H1 (cell line): ENCODE measurements around the gene FBXL12. TPM values are rescaled to one million over a fixed set of nuclear protein-coding genes. Genes with fewer than 3 reads are reported as not detected.

Experiments
- CTCF ChIA-PET: fragments of 300-600 bp; sonication (Branson Sonifier 250); formaldehyde crosslinking; loops from one replicate; lab custom pipeline; 2021; ENCODE audit not compliant: partially characterized antibody; lab: Charles Lee
- POLR2A ChIA-PET: fragments of 300-600 bp; sonication (Branson Sonifier 250); formaldehyde crosslinking; loops from one replicate; lab custom pipeline; 2021; ENCODE audit warnings: inconsistent platforms; ENCODE audit not compliant: partially characterized antibody; lab: Charles Lee
- DNase-seq, 2 experiments: peaks; one replicate each; pipeline versions ENCODE4 v3.0.0 to v3.0.0-alpha.2; 2010 to 2022; ENCODE audit warnings: low spot score in 2 of 2, low read depth in 1 of 2, mixed read lengths in 1 of 2
- FAIRE-seq: peaks from 2 replicates; lab custom pipeline; 2011; peaks lifted over from hg19 to GRCh38; lab: Jason Lieb, UNC
- H2AFZ ChIP-seq: 2 replicates; pipeline ENCODE4 v1.8.1; 2012; ENCODE audit warnings: low read length, inconsistent platforms
- H2AK5ac ChIP-seq: 2 replicates; pipeline ENCODE4 v1.6.1; 2013; ENCODE audit warnings: low read depth, low read length
- H2BK120ac ChIP-seq: replicated peaks from 2 replicates; pipeline ENCODE3; 2013; ENCODE audit warnings: low read depth, low read length, inconsistent platforms
- H2BK12ac ChIP-seq: 2 replicates; pipeline ENCODE4 v1.6.1; 2013; ENCODE audit warnings: low read depth, low read length
- H2BK15ac ChIP-seq: 2 replicates; pipeline ENCODE4 v1.6.1; 2013; ENCODE audit warnings: low read length
- H2BK20ac ChIP-seq: 2 replicates; pipeline ENCODE4 v1.6.1; 2013; ENCODE audit warnings: low read length
- H2BK5ac ChIP-seq: 2 replicates; pipeline ENCODE4 v1.6.1; 2013; ENCODE audit warnings: low read depth, low read length
- H3K14ac ChIP-seq: 2 replicates; pipeline ENCODE4 v1.6.1; 2013; ENCODE audit warnings: inconsistent platforms; ENCODE audit not compliant: insufficient read length
- H3K18ac ChIP-seq: 2 replicates; pipeline ENCODE4 v1.6.1; 2013; ENCODE audit warnings: low read length; ENCODE audit errors: extremely low read depth
- H3K23ac ChIP-seq: 2 replicates; pipeline ENCODE4 v1.6.1; 2013; ENCODE audit warnings: inconsistent platforms; ENCODE audit not compliant: insufficient read length
- H3K23me2 ChIP-seq: 2 replicates; pipeline ENCODE4 v1.6.1; 2013; ENCODE audit warnings: low read depth, low read length
- H3K27ac ChIP-seq: 2 replicates; pipeline ENCODE4 v1.6.1; 2011; ENCODE audit warnings: low read depth, low read length, inconsistent platforms
- H3K27me3 ChIP-seq, 4 experiments: replicated peaks in 1 of 4; 1 replicate in 1 of 4; 2 replicates in 3 of 4; pipeline versions ENCODE4 v1.6.1 to v1.8.1; 2011 to 2013; ENCODE audit warnings: low read length in 3 of 4, mild to moderate bottlenecking in 3 of 4, inconsistent platforms in 2 of 4, mixed read lengths in 2 of 4, moderate library complexity in 1 of 4; ENCODE audit not compliant: control insufficient read depth in 3 of 4, insufficient read depth in 3 of 4; ENCODE audit errors: extremely low read depth in 1 of 4
- H3K36me3 ChIP-seq, 4 experiments: 2 replicates each; pipeline versions ENCODE4 v1.6.1 to v1.8.1; 2011 to 2013; ENCODE audit warnings: mild to moderate bottlenecking in 4 of 4, low read length in 3 of 4, moderate library complexity in 2 of 4, control low read depth in 1 of 4, inconsistent platforms in 1 of 4; ENCODE audit not compliant: insufficient read depth in 4 of 4, control insufficient read depth in 2 of 4
- H3K4ac ChIP-seq: replicated peaks from 2 replicates; pipeline ENCODE3; 2013; ENCODE audit warnings: low read length, low read depth, mixed read lengths, inconsistent platforms; ENCODE audit not compliant: insufficient read length
- H3K4me1 ChIP-seq, 4 experiments: replicated peaks in 1 of 4; 1 replicate in 1 of 4; 2 replicates in 3 of 4; pipeline versions ENCODE4 v1.6.1 to v1.8.1; 2011 to 2013; ENCODE audit warnings: low read length in 3 of 4, inconsistent platforms in 2 of 4, mixed read lengths in 1 of 4; ENCODE audit not compliant: insufficient read depth in 4 of 4, control insufficient read depth in 3 of 4
- H3K4me2 ChIP-seq, 2 experiments: 2 replicates each; pipeline versions ENCODE4 v1.6.1 to v1.8.1; 2011 to 2013; ENCODE audit warnings: low read depth in 2 of 2, low read length in 2 of 2, control low read depth in 1 of 2, inconsistent platforms in 1 of 2, mild to moderate bottlenecking in 1 of 2; ENCODE audit not compliant: insufficient read depth in 1 of 2
- H3K4me3 ChIP-seq, 4 experiments: fragments of 200-600, 300-600 bp in 1 of 4; sonication (generic), shearing (Covaris generic), sonication (Bioruptor Twin) in 1 of 4; 2 replicates each; pipeline versions ENCODE4 v1.5.1 to v1.8.1; 2011 to 2016; ENCODE audit warnings: low read length in 4 of 4, low read depth in 3 of 4, control low read depth in 2 of 4, inconsistent platforms in 2 of 4, mild to moderate bottlenecking in 2 of 4, mixed read lengths in 1 of 4, moderate library complexity in 1 of 4; ENCODE audit not compliant: insufficient read depth in 2 of 4; ENCODE audit errors: extremely low read depth in 1 of 4
- H3K56ac ChIP-seq: replicated peaks from 2 replicates; pipeline ENCODE3; 2013; ENCODE audit warnings: low read depth, mild to moderate bottlenecking, mixed read lengths, low read length, inconsistent platforms; ENCODE audit not compliant: insufficient read length
- H3K79me1 ChIP-seq: 2 replicates; pipeline ENCODE4 v1.6.1; 2013; ENCODE audit warnings: low read depth, low read length, control low read depth
- H3K79me2 ChIP-seq, 2 experiments: 2 replicates each; pipeline versions ENCODE4 v1.6.1 to v1.8.1; 2012 to 2013; ENCODE audit warnings: low read length in 2 of 2, mild to moderate bottlenecking in 2 of 2, inconsistent platforms in 1 of 2; ENCODE audit not compliant: insufficient read depth in 2 of 2, control insufficient read depth in 1 of 2
- H3K9ac ChIP-seq, 4 experiments: replicated peaks in 1 of 4; 1 replicate in 1 of 4; 2 replicates in 3 of 4; pipeline versions ENCODE4 v1.6.1 to v1.8.1; 2011 to 2013; ENCODE audit warnings: low read depth in 3 of 4, low read length in 3 of 4, control low read depth in 2 of 4, mild to moderate bottlenecking in 2 of 4, moderate library complexity in 2 of 4, inconsistent platforms in 1 of 4; ENCODE audit errors: extremely low read depth in 1 of 4
- H3K9me3 ChIP-seq, 2 experiments: 2 replicates each; pipeline versions ENCODE4 v1.6.1 to v1.8.1; 2012 to 2013; ENCODE audit warnings: mild to moderate bottlenecking in 2 of 2, moderate library complexity in 2 of 2, control low read depth in 1 of 2, inconsistent platforms in 1 of 2, low read depth in 1 of 2, low read length in 1 of 2, mixed read lengths in 1 of 2; ENCODE audit not compliant: insufficient read depth in 2 of 2
- H4K20me1 ChIP-seq, 2 experiments: replicated peaks in 1 of 2; 2 replicates each; pipeline versions ENCODE3 to v1.8.1; 2011 to 2013; ENCODE audit warnings: inconsistent platforms in 2 of 2, low read length in 2 of 2, mild to moderate bottlenecking in 1 of 2; ENCODE audit not compliant: insufficient read depth in 2 of 2, control insufficient read depth in 1 of 2
- H4K5ac ChIP-seq: 2 replicates; pipeline ENCODE4 v1.6.1; 2013; ENCODE audit warnings: low read length, low read depth, mixed read lengths, inconsistent platforms; ENCODE audit not compliant: insufficient read length
- H4K8ac ChIP-seq: 2 replicates; pipeline ENCODE4 v1.8.0; 2013; ENCODE audit warnings: mild to moderate bottlenecking, moderate library complexity, low read length, inconsistent platforms; ENCODE audit not compliant: insufficient read depth; ENCODE audit errors: extremely low read depth
- H4K91ac ChIP-seq: replicated peaks from 2 replicates; pipeline ENCODE3; 2013; ENCODE audit warnings: low read length, mixed read lengths, inconsistent platforms; ENCODE audit not compliant: insufficient read length
- CHD2 ChIP-seq: IDR thresholded peaks from 2 replicates; pipeline ENCODE4 v1.6.1; 2012; ENCODE audit warnings: low read length, improper control_type of control experiment
- GABPA ChIP-seq: IDR thresholded peaks from 2 replicates; pipeline ENCODE4 v1.6.1; 2011; ENCODE audit warnings: mild to moderate bottlenecking, low read length, moderate library complexity, borderline replicate concordance; ENCODE audit not compliant: insufficient read depth
- KDM5A ChIP-seq: fragments of 200-600 bp; IDR thresholded peaks from 2 replicates; pipeline ENCODE4 v1.7.1; 2012; ENCODE audit warnings: mild to moderate bottlenecking, low read length, inconsistent platforms, mixed read lengths
- NRF1 ChIP-seq: IDR thresholded peaks from 2 replicates; pipeline ENCODE4 v1.6.1; 2011; ENCODE audit warnings: mild to moderate bottlenecking, low read depth, low read length, improper control_type of control experiment
- POLR2AphosphoS5 ChIP-seq: IDR thresholded peaks from 2 replicates; pipeline ENCODE4 v1.6.1; 2011; ENCODE audit warnings: low read depth, low read length
- SAP30 ChIP-seq: fragments of 300-600 bp; sonication (generic); IDR thresholded peaks from 2 replicates; pipeline ENCODE4 v1.7.1; 2012; ENCODE audit warnings: low read length, moderate library complexity, mild to moderate bottlenecking, inconsistent platforms; ENCODE audit not compliant: insufficient read depth, insufficient replicate concordance
- SIX5 ChIP-seq: IDR thresholded peaks from 2 replicates; pipeline ENCODE4 v1.6.1; 2011; ENCODE audit warnings: mild to moderate bottlenecking, low read depth, low read length
- TEAD4 ChIP-seq: IDR thresholded peaks from 2 replicates; pipeline ENCODE4 v1.6.1; 2012; ENCODE audit warnings: low read depth, low read length, inconsistent platforms, mixed read lengths
- WGBS, 2 experiments: shearing (Covaris generic) in 1 of 2; methylation state at CpG; one replicate each; pipeline versions ENCODE4 v1.1.6 to v1.1.7; 2013 to 2015; ENCODE audit warnings: low lambda C conversion rate in 2 of 2, mixed read lengths in 2 of 2, inconsistent platforms in 1 of 2, low coverage in 1 of 2, missing lambda C conversion rate in 1 of 2; ENCODE audit not compliant: insufficient replicate concordance in 2 of 2, insufficient coverage in 1 of 2, insufficient read length in 1 of 2; ENCODE audit errors: extremely low coverage in 1 of 2, missing lambda C conversion rate in 1 of 2; 5-methylcytosine and 5-hydroxymethylcytosine counted together
- long read RNA-seq, 2 experiments: library from RNA in 1 of 2; library from capped mRNA in 1 of 2; stranded (forward); transcript quantifications; one replicate each; pipeline ENCODE4 v2.0.0, GENCODE V29; 2021; ENCODE audit warnings: inconsistent platforms in 1 of 2
- polyA minus RNA-seq, 3 experiments: library from RNA; depleted of rRNA, polyadenylated mRNA; stranded (reverse); fragments of >200 nt; gene quantifications; 1 replicate in 2 of 3; 2 replicates in 1 of 3; pipeline ENCODE4 v1.2.3, GENCODE V29; 2011
- polyA plus RNA-seq, 7 experiments: library from polyadenylated mRNA; depleted of rRNA in 3 of 7; stranded (reverse) in 5 of 7; unstranded in 2 of 7; fragments of >200 nt in 5 of 7; fragments of 200-250 nt in 2 of 7; gene quantifications; 1 replicate in 5 of 7; 2 replicates in 1 of 7; 4 replicates in 1 of 7; pipeline versions ENCODE4 v1.2.1 to v1.2.3, GENCODE V29; 2011 to 2013; ENCODE audit warnings: missing spikeins in 2 of 7, mixed read lengths in 2 of 7
- total RNA-seq: library from RNA; stranded (reverse); fragmentation: NEBNext Ultra II Directional; extraction: Animal tissue kit (Norgen Biotek cat#: 25700); gene quantifications from 2 replicates; pipeline ENCODE4 v1.2.1, GENCODE V29; 2021

Gene FBXL12
- total RNA-seq (24.6 and 26.7 TPM in 2 replicates), polyA plus RNA-seq (2011; rRNA removed) (62.3 and 89.1 TPM in 2 replicates), polyA minus RNA-seq (2011; rRNA and poly(A)+ RNA removed) (11.2 and 13.5 TPM in 2 replicates)
- polyA plus RNA-seq (2011; cell fraction: cytosol; rRNA removed) = 56.8 TPM
- 59.7 TPM for polyA plus RNA-seq (2011; cell fraction: nucleus; rRNA removed)
- 24.8 to 33.5 TPM (median 30.6 TPM) in 4 replicates for polyA plus RNA-seq (2012, experiment 1 of 2)
- 29.7 TPM for polyA plus RNA-seq (2012, experiment 2 of 2)
- polyA plus RNA-seq (2013, experiment 1 of 2) = 25.9 TPM
- polyA plus RNA-seq (2013, experiment 2 of 2) = 25.4 TPM
- 12.6 TPM for polyA minus RNA-seq (2011; cell fraction: cytosol; rRNA and poly(A)+ RNA removed)
- 20.7 TPM for polyA minus RNA-seq (2011; cell fraction: nucleus; rRNA and poly(A)+ RNA removed)
- long read RNA-seq, experiment 1, transcript FBXL12-201 (3 exons, 1,852 nt) = major isoform, 14 of 28 reads
- long read RNA-seq, experiment 1, partial matches to known transcripts = 0 of 28 reads
- long read RNA-seq, experiment 1, other reads (novel, unspliced or antisense) = 6 of 28 reads
- long read RNA-seq, experiment 2, transcript FBXL12-201 (3 exons, 1,852 nt) = major isoform, 20 of 32 reads
- long read RNA-seq, experiment 2, partial matches to known transcripts = 0 of 32 reads
- long read RNA-seq, experiment 2, other reads (novel, unspliced or antisense) = 5 of 32 reads

- Histone ChIP-seq H3K79me2 (peaks cover 0 to 33% of the 10 kb centered on the region in 2 experiments; a peak in 2 of 4 replicates), H3K79me1 (peaks cover 3% of the 10 kb centered on the region; the same call in 1 of the 2 replicates), H2BK12ac (0 out of 2 replicates have a peak within 1 kb of the TSS, but pooled peaks have one; percentile 90), H3K9me3 (0 out of 4 replicates have a peak, but pooled peaks cover 2 to 5% of the 10 kb centered on the region in 2 experiments), H3K4ac (peak within 1 kb of the TSS; percentile 98), H4K8ac (peak within 1 kb of the TSS; percentile 98), H3K36me3 (peaks cover 0 to 3% (median 0%) of the 10 kb centered on the region in 4 experiments; a peak in 2 of 8 replicates), H3K27me3 (no peaks in the 10 kb centered on the region), H4K5ac (peak within 1 kb of the TSS; percentile 97), H4K20me1 (no peaks in the 10 kb centered on the region), H2BK20ac (no peak within 1 kb of the TSS), H3K56ac (peak within 1 kb of the TSS; percentile 99), H2BK15ac (peak within 1 kb of the TSS; percentile 99; the same call in 1 of the 2 replicates), H3K4me3 (peak within 1 kb of the TSS; percentile 73 to 91 (median 83)), H3K27ac (peak within 1 kb of the TSS; percentile 91), H3K14ac (no peak within 1 kb of the TSS), H2BK5ac (peak within 1 kb of the TSS; percentile 99), H3K18ac (peak within 1 kb of the TSS; percentile 66), H2AFZ (peak within 1 kb of the TSS; percentile 68; the same call in 1 of the 2 replicates), H3K9ac (peak within 1 kb of the TSS; percentile 77 to 91 (median 87)), H4K91ac (peak within 1 kb of the TSS; percentile 99), H3K23ac (no peak within 1 kb of the TSS), H3K4me2 (peak within 1 kb of the TSS; percentile 81 to 86), H2AK5ac (no peak within 1 kb of the TSS), H3K4me1 (peaks cover 2 to 5% (median 3%) of the 10 kb centered on the region in 4 experiments; a peak in 6 of 7 replicates), H3K23me2 (peaks cover 4% of the 10 kb centered on the region), H2BK120ac (peak within 1 kb of the TSS; percentile 87)
- POLR2A ChIA-PET = interaction anchor here (0.6 to 2.1 kb wide), 11 partner anchors 8 to 690 kb away, joined by 3 to 11 read pairs (median 4); partner anchors contain the start of gene UBL5
- DNase-seq = peak; percentile 100
- CTCF ChIA-PET = no interaction called here
- no peak for FAIRE-seq
- WGBS, 2 experiments = 2% methylated on average over 45 of the region's 82 CpGs; no CpG with 5 or more reads in 1 of the 2 experiments
- TF ChIP-seq POLR2AphosphoS5 = peak; percentile 84
- peak; percentile 96; the same call in 1 of the 2 replicates for TF ChIP-seq KDM5A
- TF ChIP-seq CHD2 = no peak
- no peak for TF ChIP-seq TEAD4
- TF ChIP-seq NRF1 = no peak
- no peak for TF ChIP-seq SAP30
- peak; percentile 91 for TF ChIP-seq GABPA
- no peak for TF ChIP-seq SIX5
These were observed at the start of gene FBXL12 for GRCh38 chr19:9818734-9819595. FBXL12 (minus strand) TSS chr19:9819079; CDS start chr19:9818813, 266 bp downstream.
